HCT116 (cell line): ENCODE results near the gene MOV10L1.

ENCODE experiments used
- CBX3 ChIP-seq: IDR thresholded peaks from 2 replicates; pipeline ENCODE4 v1.6.1; 2012; ENCODE audit warnings: low read depth
- POLR2A ChIP-seq: IDR thresholded peaks from 2 replicates; pipeline ENCODE4 v1.7.0; 2011; ENCODE audit warnings: borderline replicate concordance; ENCODE audit not compliant: insufficient read depth, insufficient read length; ENCODE audit errors: extremely low read depth
- POLR2AphosphoS5 ChIP-seq: IDR thresholded peaks from 2 replicates; pipeline ENCODE4 v1.6.1; 2011; ENCODE audit warnings: mild to moderate bottlenecking, low read depth, low read length, moderate library complexity
- RAD21 ChIP-seq: IDR thresholded peaks from 2 replicates; pipeline ENCODE4 v1.6.1; 2012; ENCODE audit warnings: low read depth, mild to moderate bottlenecking
- TF ChIP-seq, protein P1 (sequence below), 3 experiments: fragments of 200-600 bp in 1 of 3; sonication (generic) in 1 of 3; IDR thresholded peaks in 2 of 3; conservative IDR thresholded peaks in 1 of 3; 2 replicates each; pipeline ENCODE4 v1.5.1; 2012 to 2017; ENCODE audit warnings: low read depth in 2 of 3, low read length in 2 of 3, antibody characterized with exemption in 1 of 3, borderline replicate concordance in 1 of 3, control low read depth in 1 of 3, mild to moderate bottlenecking in 1 of 3, mixed read lengths in 1 of 3, mixed run types in 1 of 3, moderate library complexity in 1 of 3; ENCODE audit not compliant: insufficient read depth in 1 of 3
- TF ChIP-seq, protein P2 (sequence below): IDR thresholded peaks from 2 replicates; pipeline ENCODE4 v1.6.1; 2012

DNA sequence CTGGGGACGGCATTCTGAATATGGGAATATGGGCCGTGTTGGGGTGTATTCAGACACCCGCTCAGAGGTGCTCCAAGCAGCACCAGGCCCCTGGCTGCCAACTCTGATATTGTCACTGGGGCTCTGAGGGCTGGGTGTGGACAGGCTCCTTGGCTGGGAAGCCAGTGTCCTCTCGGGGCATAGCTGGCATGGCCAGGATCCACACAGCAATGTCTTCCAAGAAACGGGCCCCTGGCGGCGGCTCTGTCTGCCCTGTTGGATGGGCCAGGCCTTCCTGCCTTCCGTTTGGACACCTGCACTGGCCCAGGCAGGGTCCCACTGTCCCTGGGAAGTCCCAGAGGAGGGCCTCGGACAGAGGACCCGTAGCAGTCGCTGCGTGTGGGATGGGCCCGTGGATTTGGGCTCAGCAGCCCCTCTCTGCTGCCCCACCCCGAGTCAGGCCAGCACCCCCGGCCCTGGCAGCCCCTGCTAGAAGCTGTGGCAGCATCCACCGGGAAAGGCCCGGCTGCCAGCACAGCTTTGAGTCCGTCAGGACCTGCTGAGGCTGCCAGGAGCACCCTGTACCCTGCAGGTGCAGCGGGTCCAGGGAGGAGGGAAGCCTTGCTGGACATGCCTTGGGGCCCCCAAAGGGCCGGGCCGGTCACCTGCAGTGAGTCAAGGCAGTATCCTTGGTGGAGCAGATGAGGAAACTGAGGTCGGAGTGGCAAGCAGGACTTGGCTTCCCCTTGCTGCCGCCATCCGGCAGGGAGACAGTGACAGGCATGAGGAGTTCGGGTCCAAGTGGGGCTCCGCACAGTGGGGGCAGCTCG lies 84.8 kb downstream of the MOV10L1 start:
- TF ChIP-seq, protein P1, sequence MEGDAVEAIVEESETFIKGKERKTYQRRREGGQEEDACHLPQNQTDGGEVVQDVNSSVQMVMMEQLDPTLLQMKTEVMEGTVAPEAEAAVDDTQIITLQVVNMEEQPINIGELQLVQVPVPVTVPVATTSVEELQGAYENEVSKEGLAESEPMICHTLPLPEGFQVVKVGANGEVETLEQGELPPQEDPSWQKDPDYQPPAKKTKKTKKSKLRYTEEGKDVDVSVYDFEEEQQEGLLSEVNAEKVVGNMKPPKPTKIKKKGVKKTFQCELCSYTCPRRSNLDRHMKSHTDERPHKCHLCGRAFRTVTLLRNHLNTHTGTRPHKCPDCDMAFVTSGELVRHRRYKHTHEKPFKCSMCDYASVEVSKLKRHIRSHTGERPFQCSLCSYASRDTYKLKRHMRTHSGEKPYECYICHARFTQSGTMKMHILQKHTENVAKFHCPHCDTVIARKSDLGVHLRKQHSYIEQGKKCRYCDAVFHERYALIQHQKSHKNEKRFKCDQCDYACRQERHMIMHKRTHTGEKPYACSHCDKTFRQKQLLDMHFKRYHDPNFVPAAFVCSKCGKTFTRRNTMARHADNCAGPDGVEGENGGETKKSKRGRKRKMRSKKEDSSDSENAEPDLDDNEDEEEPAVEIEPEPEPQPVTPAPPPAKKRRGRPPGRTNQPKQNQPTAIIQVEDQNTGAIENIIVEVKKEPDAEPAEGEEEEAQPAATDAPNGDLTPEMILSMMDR (IDR thresholded peaks at IDR 0.05 in 2 of 3, conservative IDR thresholded peaks at IDR 0.05 in 1 of 3; ENCODE audit: borderline replicate concordance in 1 of 3, insufficient read depth in 1 of 3, low read depth in 2 of 3, low read length in 2 of 3), result no peak
- TF ChIP-seq RAD21, result no peak
- no peak for TF ChIP-seq POLR2A
- TF ChIP-seq CBX3, result no peak
- no peak for TF ChIP-seq POLR2AphosphoS5
- TF ChIP-seq, protein P2, sequence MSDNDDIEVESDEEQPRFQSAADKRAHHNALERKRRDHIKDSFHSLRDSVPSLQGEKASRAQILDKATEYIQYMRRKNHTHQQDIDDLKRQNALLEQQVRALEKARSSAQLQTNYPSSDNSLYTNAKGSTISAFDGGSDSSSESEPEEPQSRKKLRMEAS, result no peak
